Vagina (tissue), 2 donors: Measurements from ENCODE around the gene RNF44. TPM values are rescaled to one million over a fixed set of nuclear protein-coding genes. Genes with fewer than 3 reads are reported as not detected.

Experiments
- DNase-seq, 2 donors: peaks; one replicate each; pipeline ENCODE4 v3.0.0-alpha.2; 2017; ENCODE audit errors: extremely low spot score in 2 of 2
- H3K27ac ChIP-seq: fragments of 200-600 bp; sonication (generic); one replicate; pipeline ENCODE4 v1.5.1; 2019
- H3K27me3 ChIP-seq: fragments of 200-600 bp; sonication (generic); one replicate; pipeline ENCODE4 v1.5.1; 2019
- H3K36me3 ChIP-seq, 2 donors: fragments of 200-600 bp; sonication (generic); one replicate each; pipeline ENCODE4 v1.5.1; 2017 to 2019
- H3K4me1 ChIP-seq: fragments of 200-600 bp; sonication (generic); one replicate; pipeline ENCODE4 v1.5.1; 2019
- H3K4me3 ChIP-seq, 2 donors: fragments of 200-600 bp; sonication (generic); 1 replicate in 1 of 2; 2 replicates in 1 of 2; pipeline ENCODE4 v1.5.1; 2016 to 2019
- H3K9me3 ChIP-seq: fragments of 200-600 bp; sonication (generic); one replicate; pipeline ENCODE4 v1.5.1; 2019
- POLR2A ChIP-seq, 2 donors: fragments of 450-650 bp; IDR thresholded peaks; one replicate each; pipeline ENCODE4 v1.6.1; 2017; ENCODE audit warnings: antibody characterized with exemption in 2 of 2, mild to moderate bottlenecking in 2 of 2, moderate library complexity in 2 of 2
- POLR2AphosphoS5 ChIP-seq, 2 donors: sonication (generic); formaldehyde crosslinking; IDR thresholded peaks; one replicate each; pipeline ENCODE4 v1.9.0; 2017; ENCODE audit warnings: antibody characterized with exemption in 2 of 2, mild to moderate bottlenecking in 2 of 2, low read depth in 1 of 2; ENCODE audit not compliant: insufficient read depth in 1 of 2
- intact Hi-C: fragments of 100-400 bp; cut with DNase I; formaldehyde crosslinking; loops from one replicate; pipeline ENCODE4 v1.15.1; 2023
- small RNA-seq: library from RNA; depleted of rRNA; stranded (forward); fragments of <200 nt; gene quantifications from one replicate; pipeline ENCODE3, GENCODE V24; 2016
- total RNA-seq: library from RNA; depleted of rRNA; stranded (reverse); fragments of >200 nt; gene quantifications from one replicate; pipeline ENCODE4 v1.2.3, GENCODE V29; 2016
- TF ChIP-seq, protein P1 (sequence below), 3 experiments: fragments of 450-650 bp in 2 of 3; fragments of 200-600 bp in 1 of 3; sonication (generic) in 1 of 3; IDR thresholded peaks; one replicate each; pipeline ENCODE4 v1.5.1; 2017 to 2019; ENCODE audit warnings: antibody characterized with exemption in 3 of 3, mild to moderate bottlenecking in 2 of 3, moderate library complexity in 2 of 3

RNF44 gene
- total RNA-seq, 1 donor from 2014 or later, result 24.6 TPM

DNA sequence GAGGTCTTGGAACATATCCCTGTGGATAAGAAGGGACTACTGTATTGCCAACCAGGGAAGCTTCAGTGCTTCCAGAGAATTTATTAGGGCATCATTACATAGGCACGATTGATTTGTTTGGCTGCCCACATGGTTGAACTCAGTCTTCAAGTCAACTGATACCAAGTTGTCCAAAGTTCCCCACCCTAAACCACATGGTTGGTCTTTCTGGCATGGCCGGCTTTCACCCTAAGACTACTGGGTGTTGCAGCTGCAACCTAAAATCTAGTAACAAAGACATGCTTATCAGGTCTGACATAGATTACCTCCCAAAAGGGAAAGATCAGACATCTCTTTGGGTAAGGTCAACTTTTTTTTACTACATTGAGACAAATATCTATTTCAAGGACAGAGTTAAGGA lies 52.0 kb downstream of the RNF44 start:
- H3K27ac ChIP-seq, result no peak overlapping the region
- no peak overlapping the region for H3K4me3 ChIP-seq
- TF ChIP-seq, protein P1, sequence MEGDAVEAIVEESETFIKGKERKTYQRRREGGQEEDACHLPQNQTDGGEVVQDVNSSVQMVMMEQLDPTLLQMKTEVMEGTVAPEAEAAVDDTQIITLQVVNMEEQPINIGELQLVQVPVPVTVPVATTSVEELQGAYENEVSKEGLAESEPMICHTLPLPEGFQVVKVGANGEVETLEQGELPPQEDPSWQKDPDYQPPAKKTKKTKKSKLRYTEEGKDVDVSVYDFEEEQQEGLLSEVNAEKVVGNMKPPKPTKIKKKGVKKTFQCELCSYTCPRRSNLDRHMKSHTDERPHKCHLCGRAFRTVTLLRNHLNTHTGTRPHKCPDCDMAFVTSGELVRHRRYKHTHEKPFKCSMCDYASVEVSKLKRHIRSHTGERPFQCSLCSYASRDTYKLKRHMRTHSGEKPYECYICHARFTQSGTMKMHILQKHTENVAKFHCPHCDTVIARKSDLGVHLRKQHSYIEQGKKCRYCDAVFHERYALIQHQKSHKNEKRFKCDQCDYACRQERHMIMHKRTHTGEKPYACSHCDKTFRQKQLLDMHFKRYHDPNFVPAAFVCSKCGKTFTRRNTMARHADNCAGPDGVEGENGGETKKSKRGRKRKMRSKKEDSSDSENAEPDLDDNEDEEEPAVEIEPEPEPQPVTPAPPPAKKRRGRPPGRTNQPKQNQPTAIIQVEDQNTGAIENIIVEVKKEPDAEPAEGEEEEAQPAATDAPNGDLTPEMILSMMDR (IDR thresholded peaks at IDR 0.05), result no peak
- TF ChIP-seq POLR2A (IDR thresholded peaks at IDR 0.05), result no peak
- TF ChIP-seq POLR2AphosphoS5 (IDR thresholded peaks at IDR 0.05; ENCODE audit: insufficient read depth in 1 of 2, low read depth in 1 of 2), result no peak
- H3K9me3 ChIP-seq, result no peaks in the 10 kb centered on the region
- peaks cover 0 to 35% of the 10 kb centered on the region in 2 donors for H3K36me3 ChIP-seq
- H3K27me3 ChIP-seq, result no peaks in the 10 kb centered on the region
- intact Hi-C loops, result no loop called here
- H3K4me1 ChIP-seq, result no peaks in the 10 kb centered on the region
- DNase-seq, result no peak

DNA sequence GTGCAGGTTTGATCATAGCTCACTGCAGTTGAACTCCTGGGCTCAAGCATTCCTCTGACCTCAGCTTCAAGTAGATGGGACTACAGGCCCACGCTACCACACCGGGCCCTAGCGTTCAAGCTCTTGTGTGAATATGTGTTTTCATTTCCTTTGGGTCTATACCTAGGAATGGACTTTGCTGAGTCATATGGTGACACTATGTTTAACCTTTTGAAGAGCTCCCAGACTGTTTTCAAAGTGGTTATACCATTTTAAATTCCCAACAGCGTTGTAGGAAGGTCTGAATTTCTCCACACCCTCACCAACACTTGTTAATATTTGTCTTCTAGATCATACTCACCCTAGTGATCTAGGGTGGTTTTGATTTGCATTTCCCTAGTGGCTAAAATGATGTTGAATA lies 55.5 kb downstream of the RNF44 start:
- TF ChIP-seq, protein P1 (IDR thresholded peaks at IDR 0.05), result no peak
- TF ChIP-seq POLR2AphosphoS5 (IDR thresholded peaks at IDR 0.05; ENCODE audit: insufficient read depth in 1 of 2, low read depth in 1 of 2), result no peak
- TF ChIP-seq POLR2A (IDR thresholded peaks at IDR 0.05), result no peak
- Histone ChIP-seq H3K36me3 (peaks cover 0 to 20% of the 10 kb centered on the region in 2 donors), H3K27ac (no peak overlapping the region), H3K27me3 (no peaks in the 10 kb centered on the region), H3K9me3 (no peaks in the 10 kb centered on the region), H3K4me3 (no peak overlapping the region), H3K4me1 (no peaks in the 10 kb centered on the region)
- DNase-seq, result no peak
- intact Hi-C loops, result no loop called here

Small RNA genes lying within 50 kb of the gene (small RNA-seq; reads per million reads assigned to genes)
- gene RF00019 (not detected), gene RN7SL684P (not detected)

Other genes starting within 250 kb of the RNF44 start
- 99.4 TPM for gene KIAA1191, start 175.6 kb downstream of the RNF44 start, total RNA-seq
- 9.8 TPM for gene ARL10, start 171.9 kb downstream of the RNF44 start, total RNA-seq
- 48.6 TPM for gene NOP16, start 148.8 kb downstream of the RNF44 start, total RNA-seq
- gene HIGD2A, start 148.7 kb downstream of the RNF44 start, total RNA-seq, result 124 TPM
- 254 TPM for gene CLTB, start 120.9 kb downstream of the RNF44 start, total RNA-seq
- gene FAF2, start 89.0 kb downstream of the RNF44 start, total RNA-seq, result 25.3 TPM
- gene CDHR2, start 11.9 kb upstream of the RNF44 start, total RNA-seq, result not detected
- 0.49 TPM for gene GPRIN1, start 72.8 kb upstream of the RNF44 start, total RNA-seq
- not detected for gene SNCB, start 93.1 kb upstream of the RNF44 start, total RNA-seq
- gene EIF4E1B, start 93.3 kb upstream of the RNF44 start, total RNA-seq, result not detected
- 16.9 TPM for gene TSPAN17, start 110.1 kb upstream of the RNF44 start, total RNA-seq